AG09319 (cell line): ENCODE data around the gene CRELD2.
A peak's percentile ranks its signal among the peaks of the same experiment; 100 is the strongest.

Source experiments
- DNase-seq: peaks from one replicate; pipeline ENCODE4 v3.0.0-alpha.2; 2010; ENCODE audit warnings: low read depth; ENCODE audit errors: extremely low read depth
- TF ChIP-seq, protein P1 (sequence below): IDR thresholded peaks from 2 replicates; pipeline ENCODE4 v1.5.1; 2011; ENCODE audit warnings: low read depth, mild to moderate bottlenecking, inconsistent platforms, low read length, moderate library complexity

CRELD2 gene

GRCh38 chr22:49934891-49935557 lies 16.6 kb downstream of the CRELD2 start:
- TF ChIP-seq, protein P1, sequence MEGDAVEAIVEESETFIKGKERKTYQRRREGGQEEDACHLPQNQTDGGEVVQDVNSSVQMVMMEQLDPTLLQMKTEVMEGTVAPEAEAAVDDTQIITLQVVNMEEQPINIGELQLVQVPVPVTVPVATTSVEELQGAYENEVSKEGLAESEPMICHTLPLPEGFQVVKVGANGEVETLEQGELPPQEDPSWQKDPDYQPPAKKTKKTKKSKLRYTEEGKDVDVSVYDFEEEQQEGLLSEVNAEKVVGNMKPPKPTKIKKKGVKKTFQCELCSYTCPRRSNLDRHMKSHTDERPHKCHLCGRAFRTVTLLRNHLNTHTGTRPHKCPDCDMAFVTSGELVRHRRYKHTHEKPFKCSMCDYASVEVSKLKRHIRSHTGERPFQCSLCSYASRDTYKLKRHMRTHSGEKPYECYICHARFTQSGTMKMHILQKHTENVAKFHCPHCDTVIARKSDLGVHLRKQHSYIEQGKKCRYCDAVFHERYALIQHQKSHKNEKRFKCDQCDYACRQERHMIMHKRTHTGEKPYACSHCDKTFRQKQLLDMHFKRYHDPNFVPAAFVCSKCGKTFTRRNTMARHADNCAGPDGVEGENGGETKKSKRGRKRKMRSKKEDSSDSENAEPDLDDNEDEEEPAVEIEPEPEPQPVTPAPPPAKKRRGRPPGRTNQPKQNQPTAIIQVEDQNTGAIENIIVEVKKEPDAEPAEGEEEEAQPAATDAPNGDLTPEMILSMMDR, result no peak

GRCh38 chr22:49935561-49935960 lies 17.1 kb downstream of the CRELD2 start:
- no peak for DNase-seq
- TF ChIP-seq, protein P1, result no peak

More at GRCh38 chr22:49934891-49935557, 16.6 kb downstream of the CRELD2 start:
- DNase-seq, result peak; percentile 39

- DNase-seq, result peak; percentile 62
- TF ChIP-seq, protein P1, result no peak
Measured at GRCh38 chr22:49936018-49936972, 17.9 kb downstream of the CRELD2 start.

- TF ChIP-seq, protein P1, result no peak
- no peak for DNase-seq
Measured at GRCh38 chr22:49936973-49937757, 18.7 kb downstream of the CRELD2 start.

- DNase-seq, result no peak
- TF ChIP-seq, protein P1, result no peak
Measured at GRCh38 chr22:49937758-49938564, 19.5 kb downstream of the CRELD2 start.

DNA sequence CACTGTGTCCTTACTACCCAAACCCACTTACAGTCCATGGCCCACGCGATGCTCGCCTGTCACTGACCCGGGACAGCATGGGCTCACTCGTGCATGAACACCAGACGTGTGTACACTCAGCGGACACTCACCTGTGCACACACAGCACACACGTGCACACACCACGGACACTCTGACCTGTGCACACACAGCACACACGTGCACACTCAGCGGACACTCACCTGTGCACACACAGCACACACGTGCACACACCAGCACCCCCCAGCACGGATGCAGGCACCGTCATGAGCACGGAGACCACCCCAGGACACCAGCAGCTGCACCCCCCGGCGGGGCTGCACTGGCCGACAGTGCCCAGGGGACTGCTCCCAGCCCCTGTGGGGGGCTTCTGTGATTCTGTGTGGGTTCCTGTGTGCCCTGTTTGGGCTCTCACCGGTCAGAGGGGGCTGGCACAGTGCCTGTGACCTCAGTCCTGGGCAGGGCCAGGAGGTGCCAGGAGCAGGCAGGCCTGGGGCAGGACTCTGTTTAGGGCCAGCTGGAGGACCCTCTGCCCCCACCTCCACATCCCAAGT lies 20.2 kb downstream of the CRELD2 start:
- TF ChIP-seq, protein P1, result no peak
- no peak for DNase-seq
